NCI-H2227 treated with DMSO at 0.1 percent for 48 hours (cell line): ENCODE measurements around the gene INO80.

ENCODE experiments used
- DNase-seq: peaks from one replicate; lab custom pipeline; 2025; lab: John Stamatoyannopoulos, UW

INO80 gene

GRCh38 chr15:41043276-41043951, 72.7 kb downstream of the INO80 start:
- DNase-seq = no peak

GRCh38 chr15:41042851-41043250, 73.2 kb downstream of the INO80 start:
- DNase-seq = no peak

GRCh38 chr15:41039121-41039520, 77.0 kb downstream of the INO80 start:
- no peak for DNase-seq

- no peak for DNase-seq
Observed at GRCh38 chr15:41032079-41032328, 84.1 kb downstream of the INO80 start.

GRCh38 chr15:41031232-41032078, 84.6 kb downstream of the INO80 start:
- no peak for DNase-seq

GRCh38 chr15:41028853-41029252, 87.2 kb downstream of the INO80 start:
- no peak for DNase-seq

GRCh38 chr15:41025393-41025792, 90.7 kb downstream of the INO80 start:
- no peak for DNase-seq

GRCh38 chr15:41024885-41025284, 91.2 kb downstream of the INO80 start:
- DNase-seq = no peak

GRCh38 chr15:41024131-41024530, 91.9 kb downstream of the INO80 start:
- DNase-seq = no peak

- peak; percentile 14 for DNase-seq
Observed at GRCh38 chr15:41022487-41023090, 93.5 kb downstream of the INO80 start.

- no peak for DNase-seq
Observed at GRCh38 chr15:41020829-41021228, 95.3 kb downstream of the INO80 start.

GRCh38 chr15:41020311-41020710, 95.8 kb downstream of the INO80 start:
- no peak for DNase-seq

- DNase-seq = no peak
Observed at GRCh38 chr15:41019174-41019573, 96.9 kb downstream of the INO80 start.

- no peak for DNase-seq
Observed at GRCh38 chr15:41018534-41018933, 97.5 kb downstream of the INO80 start.

- no peak for DNase-seq
Observed at GRCh38 chr15:41017066-41017735, 98.9 kb downstream of the INO80 start.

GRCh38 chr15:41013691-41014414, 102.2 kb downstream of the INO80 start:
- no peak for DNase-seq

GRCh38 chr15:41011055-41011815, 104.8 kb downstream of the INO80 start:
- DNase-seq = no peak

GRCh38 chr15:41010345-41010744, 105.7 kb downstream of the INO80 start:
- DNase-seq = no peak

- DNase-seq = no peak
Observed at GRCh38 chr15:41006479-41006878, 109.6 kb downstream of the INO80 start.

- no peak for DNase-seq
Observed at GRCh38 chr15:41004490-41004889, 111.6 kb downstream of the INO80 start.

GRCh38 chr15:41001524-41002214, 114.4 kb downstream of the INO80 start:
- DNase-seq = no peak
